Kidney (tissue), 22 donors: Measurements from ENCODE around the gene SOBP. TPM values are rescaled to one million over a fixed set of nuclear protein-coding genes. Genes with fewer than 3 reads are reported as not detected.

Experiments used
- DNase-seq, 5 donors: peaks; one replicate each; pipeline ENCODE4 v3.0.0-alpha.2; 2013 to 2020
- FAIRE-seq: peaks from 2 replicates; lab custom pipeline; 2012; peaks lifted over from hg19 to GRCh38; lab: Jason Lieb, UNC
- H3K27ac ChIP-seq, 2 donors: one replicate each; pipeline ENCODE4 v1.7.0; 2013; ENCODE audit warnings: low read depth in 2 of 2, low read length in 2 of 2, inconsistent platforms in 1 of 2
- H3K27me3 ChIP-seq: one replicate; pipeline ENCODE4 v1.7.1; 2013; ENCODE audit warnings: low read length, inconsistent platforms; ENCODE audit not compliant: control insufficient read depth, insufficient read depth
- H3K36me3 ChIP-seq, 3 donors: one replicate each; pipeline versions ENCODE4 v1.7.0 to v1.7.1; 2013; ENCODE audit warnings: low read length in 3 of 3, control low read depth in 1 of 3, inconsistent platforms in 1 of 3; ENCODE audit not compliant: insufficient read depth in 3 of 3, control insufficient read depth in 2 of 3
- H3K4me1 ChIP-seq, 3 donors: one replicate each; pipeline versions ENCODE4 v1.7.0 to v1.7.1; 2013; ENCODE audit warnings: low read length in 3 of 3, inconsistent platforms in 1 of 3, low read depth in 1 of 3; ENCODE audit not compliant: control insufficient read depth in 2 of 3, insufficient read depth in 2 of 3
- H3K4me3 ChIP-seq, 3 donors: one replicate each; pipeline versions ENCODE4 v1.7.0 to v1.8.1; 2013; ENCODE audit warnings: low read length in 3 of 3, control low read depth in 1 of 3, inconsistent platforms in 1 of 3
- H3K9ac ChIP-seq, 3 donors: one replicate each; pipeline versions ENCODE4 v1.7.0 to v1.7.1; 2013; ENCODE audit warnings: low read length in 3 of 3, control low read depth in 1 of 3, inconsistent platforms in 1 of 3
- H3K9me3 ChIP-seq, 3 donors: one replicate each; pipeline versions ENCODE4 v1.7.0 to v1.7.1; 2013; ENCODE audit warnings: low read length in 3 of 3, control low read depth in 1 of 3, inconsistent platforms in 1 of 3; ENCODE audit not compliant: control insufficient read depth in 2 of 3, insufficient read depth in 1 of 3
- intact Hi-C: fragments of 100-400 bp; cut with DNase I; formaldehyde crosslinking; loops from one replicate; pipeline ENCODE4 v1.11.1; 2022
- long read RNA-seq, 10 donors: library from polyadenylated mRNA in 1 of 10; unstranded in 1 of 10; transcript quantifications; one replicate each; pipeline ENCODE4 v2.0.0 and lab custom pipeline, GENCODE V29; 2021 to 2026
- polyA plus RNA-seq: library from polyadenylated mRNA; stranded (reverse); fragments of 350-450 nt; fragmentation: Illumina TruSeq; extraction: RNeasy Lipid Tissue Mini Kit (QIAGEN cat#74804); gene quantifications from one replicate; pipeline ENCODE4 v1.2.3, GENCODE V29; 2014; ENCODE audit warnings: low read depth, low replicate concordance; ENCODE audit not compliant: insufficient read depth
- total RNA-seq: library from RNA; stranded (reverse); fragmentation: NEBNext Ultra II Directional; extraction: Animal tissue kit (Norgen Biotek cat#: 25700); gene quantifications from one replicate; pipeline ENCODE4 v1.2.1, GENCODE V29; 2021
- TF ChIP-seq, protein P1 (sequence below): IDR thresholded peaks from 3 replicates; pipeline ENCODE4 v1.5.1; 2012; ENCODE audit warnings: mild to moderate bottlenecking, moderate library complexity, borderline replicate concordance; ENCODE audit not compliant: insufficient read depth; ENCODE audit errors: extremely low read depth
- donor health status: control.
- donor health status: control.
- donor health status: control.
- donor health status: control.
- donor health status: control.
- donor health status: DM: yes; HTN: yes; CAD: no.
- donor health status: Normal renal cell carcinoma (clear cell type).

SOBP gene, protein sequence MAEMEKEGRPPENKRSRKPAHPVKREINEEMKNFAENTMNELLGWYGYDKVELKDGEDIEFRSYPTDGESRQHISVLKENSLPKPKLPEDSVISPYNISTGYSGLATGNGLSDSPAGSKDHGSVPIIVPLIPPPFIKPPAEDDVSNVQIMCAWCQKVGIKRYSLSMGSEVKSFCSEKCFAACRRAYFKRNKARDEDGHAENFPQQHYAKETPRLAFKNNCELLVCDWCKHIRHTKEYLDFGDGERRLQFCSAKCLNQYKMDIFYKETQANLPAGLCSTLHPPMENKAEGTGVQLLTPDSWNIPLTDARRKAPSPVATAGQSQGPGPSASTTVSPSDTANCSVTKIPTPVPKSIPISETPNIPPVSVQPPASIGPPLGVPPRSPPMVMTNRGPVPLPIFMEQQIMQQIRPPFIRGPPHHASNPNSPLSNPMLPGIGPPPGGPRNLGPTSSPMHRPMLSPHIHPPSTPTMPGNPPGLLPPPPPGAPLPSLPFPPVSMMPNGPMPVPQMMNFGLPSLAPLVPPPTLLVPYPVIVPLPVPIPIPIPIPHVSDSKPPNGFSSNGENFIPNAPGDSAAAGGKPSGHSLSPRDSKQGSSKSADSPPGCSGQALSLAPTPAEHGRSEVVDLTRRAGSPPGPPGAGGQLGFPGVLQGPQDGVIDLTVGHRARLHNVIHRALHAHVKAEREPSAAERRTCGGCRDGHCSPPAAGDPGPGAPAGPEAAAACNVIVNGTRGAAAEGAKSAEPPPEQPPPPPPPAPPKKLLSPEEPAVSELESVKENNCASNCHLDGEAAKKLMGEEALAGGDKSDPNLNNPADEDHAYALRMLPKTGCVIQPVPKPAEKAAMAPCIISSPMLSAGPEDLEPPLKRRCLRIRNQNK
- total RNA-seq (9.5 TPM), polyA plus RNA-seq (5.4 TPM)
- long read RNA-seq, donor 1, result 0 reads
- long read RNA-seq, donor 2, partial matches to known transcripts, result 39 of 39 reads
- long read RNA-seq, donor 2, other reads (novel, unspliced or antisense), result 0 of 39 reads
- long read RNA-seq, donor 3, result 0 reads
- long read RNA-seq, donor 4, result 0 reads
- long read RNA-seq, donor 5, result 0 reads
- long read RNA-seq, donor 6, result 0 reads
- long read RNA-seq, donor 7, full-length matches to known transcripts, result 1 of 24 reads
- long read RNA-seq, donor 7, partial matches to known transcripts, result 12 of 24 reads
- long read RNA-seq, donor 7, other reads (novel, unspliced or antisense), result 11 of 24 reads
- long read RNA-seq, donor 8, result 0 reads
- long read RNA-seq, donor 9, result 0 reads
- long read RNA-seq, donor 10, result 0 reads

DNA sequence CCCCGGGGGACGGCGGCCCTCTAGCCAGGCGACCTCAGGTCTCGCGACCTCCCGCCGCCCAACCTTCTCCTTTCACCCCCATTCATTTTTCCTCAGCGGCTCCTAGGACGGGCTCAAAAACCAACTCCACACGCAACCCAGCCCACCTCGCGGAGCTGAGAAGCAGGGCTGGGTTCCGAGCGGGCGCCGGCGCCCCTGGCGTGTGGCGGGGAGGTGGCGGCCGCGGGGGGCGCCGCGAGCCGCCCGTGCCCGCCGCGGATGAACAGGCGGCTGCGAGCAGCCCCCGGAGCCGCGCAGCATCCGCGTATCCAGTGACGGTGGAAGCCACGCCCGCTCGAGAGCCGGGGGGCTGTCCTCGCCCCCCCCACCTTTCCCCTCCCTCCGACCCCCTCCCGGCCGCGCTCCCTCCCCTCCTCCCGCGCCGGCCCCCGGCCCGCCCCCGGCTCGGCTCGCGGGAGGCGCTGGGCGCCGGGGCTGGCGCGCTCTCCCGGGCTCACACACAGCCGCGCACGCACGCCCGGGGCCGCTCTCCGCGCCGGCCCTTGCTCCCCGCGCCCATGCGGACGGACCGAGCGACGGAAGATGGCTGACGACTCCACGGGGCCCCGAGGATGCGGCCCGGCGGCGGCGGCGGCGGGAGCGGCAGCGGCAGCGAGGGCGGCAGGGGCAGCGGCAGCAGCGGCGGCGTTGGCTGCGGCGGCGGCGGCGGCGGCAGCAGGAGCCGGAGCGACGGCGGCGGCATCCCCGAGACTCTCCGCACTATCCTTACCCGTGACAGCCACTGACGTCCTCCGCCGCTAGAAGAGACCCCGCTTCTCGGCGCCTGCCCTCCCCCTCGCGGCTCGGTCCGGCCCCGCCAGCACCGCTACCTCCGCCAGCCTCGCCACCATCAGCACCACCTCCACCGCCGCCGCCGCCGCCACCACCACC is at the start of gene SOBP:
Gene SOBP (plus strand): TSS at position 482 of the 930 bp plus-strand sequence. CDS start 500 bp downstream, outside the sequence.
- Histone ChIP-seq H3K36me3 (no peaks in the 10 kb centered on the region), H3K27me3 (peaks cover 4% of the 10 kb centered on the region), H3K4me1 (peaks cover 2 to 18% (median 10%) of the 10 kb centered on the region in 3 donors), H3K9ac (peak within 1 kb of the TSS; percentile 1 to 70 (median 28)), H3K9me3 (no peaks in the 10 kb centered on the region), H3K4me3 (peak within 1 kb of the TSS; percentile 76 to 86 (median 82)), H3K27ac (peak within 1 kb of the TSS; percentile 29 to 62)
- TF ChIP-seq, protein P1, sequence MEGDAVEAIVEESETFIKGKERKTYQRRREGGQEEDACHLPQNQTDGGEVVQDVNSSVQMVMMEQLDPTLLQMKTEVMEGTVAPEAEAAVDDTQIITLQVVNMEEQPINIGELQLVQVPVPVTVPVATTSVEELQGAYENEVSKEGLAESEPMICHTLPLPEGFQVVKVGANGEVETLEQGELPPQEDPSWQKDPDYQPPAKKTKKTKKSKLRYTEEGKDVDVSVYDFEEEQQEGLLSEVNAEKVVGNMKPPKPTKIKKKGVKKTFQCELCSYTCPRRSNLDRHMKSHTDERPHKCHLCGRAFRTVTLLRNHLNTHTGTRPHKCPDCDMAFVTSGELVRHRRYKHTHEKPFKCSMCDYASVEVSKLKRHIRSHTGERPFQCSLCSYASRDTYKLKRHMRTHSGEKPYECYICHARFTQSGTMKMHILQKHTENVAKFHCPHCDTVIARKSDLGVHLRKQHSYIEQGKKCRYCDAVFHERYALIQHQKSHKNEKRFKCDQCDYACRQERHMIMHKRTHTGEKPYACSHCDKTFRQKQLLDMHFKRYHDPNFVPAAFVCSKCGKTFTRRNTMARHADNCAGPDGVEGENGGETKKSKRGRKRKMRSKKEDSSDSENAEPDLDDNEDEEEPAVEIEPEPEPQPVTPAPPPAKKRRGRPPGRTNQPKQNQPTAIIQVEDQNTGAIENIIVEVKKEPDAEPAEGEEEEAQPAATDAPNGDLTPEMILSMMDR, result no peak
- intact Hi-C loops, result no loop called here
- no peak for FAIRE-seq
- peak; percentile 87 to 93 (median 91) for DNase-seq

DNA sequence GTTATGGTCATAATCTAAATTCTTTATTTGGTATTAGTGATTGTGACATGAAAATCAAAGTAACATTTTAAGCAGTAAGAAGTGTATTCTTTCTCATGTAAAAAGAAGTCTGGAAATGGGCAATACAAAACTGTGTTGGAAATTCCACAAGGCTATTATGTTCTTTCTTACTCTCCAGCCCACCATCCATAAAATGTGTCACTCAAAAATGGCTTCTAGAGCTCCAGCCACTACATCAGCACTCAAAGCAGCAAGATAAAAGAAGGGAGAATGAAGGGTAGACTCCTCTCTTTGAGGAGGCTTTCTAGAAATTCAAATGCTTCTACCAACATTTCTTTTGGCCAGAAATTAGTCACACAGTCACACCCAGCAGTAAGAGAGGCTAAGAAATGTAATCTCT is 49.0 kb upstream of the SOBP start:
- no peak for FAIRE-seq
- H3K27me3 ChIP-seq, result no peaks in the 10 kb centered on the region
- intact Hi-C loops, result no loop called here
- H3K36me3 ChIP-seq, result no peaks in the 10 kb centered on the region
- peak in 1 of 5 donors; percentile 25 for DNase-seq
- H3K4me1 ChIP-seq, result peaks cover 0 to 5% (median 0%) of the 10 kb centered on the region in 3 donors
- H3K9me3 ChIP-seq, result no peaks in the 10 kb centered on the region
- TF ChIP-seq, protein P1, result no peak
- H3K4me3 ChIP-seq, result no peak overlapping the region
- H3K27ac ChIP-seq, result no peak overlapping the region
- H3K9ac ChIP-seq, result no peak overlapping the region

GRCh38 chr6:107441682-107442081 is 48.2 kb upstream of the SOBP start:
- intact Hi-C loops, result no loop called here
- Histone ChIP-seq H3K9me3 (no peaks in the 10 kb centered on the region), H3K4me1 (peaks cover 0 to 5% (median 0%) of the 10 kb centered on the region in 3 donors), H3K36me3 (no peaks in the 10 kb centered on the region), H3K9ac (no peak overlapping the region), H3K27me3 (no peaks in the 10 kb centered on the region), H3K27ac (no peak overlapping the region), H3K4me3 (no peak overlapping the region)
- peak in 3 of 5 donors; percentile 44 to 80 (median 70) for DNase-seq
- TF ChIP-seq, protein P1, result no peak
- FAIRE-seq, result no peak
